Panc1 (cell line): Measurements from ENCODE around the gene CDKAL1. TPM values are rescaled to one million over a fixed set of nuclear protein-coding genes. Genes with fewer than 3 reads are reported as not detected.

Source experiments
- ATAC-seq: fragments of 200-7000 bp; cut with Tn5 transposase; 2 replicates; pipeline ENCODE4 v1.9.1; 2020; ENCODE audit warnings: mild to moderate bottlenecking, moderate library complexity
- BruUV-seq: library from RNA; stranded (reverse); fragments of 400-500 nt; replicated peaks from 2 replicates; lab custom pipeline; 2021; lab: Mats Ljungman, UMichigan
- CTCF ChIA-PET: fragments of 300-600 bp; sonication (Branson Sonifier 250); formaldehyde crosslinking; loops from one replicate; lab custom pipeline; 2022; ENCODE audit warnings: antibody characterized with exemption; lab: Charles Lee
- POLR2A ChIA-PET: fragments of 300-600 bp; sonication (Branson Sonifier 250); formaldehyde crosslinking; loops from one replicate; lab custom pipeline; 2022; ENCODE audit warnings: antibody characterized with exemption; lab: Charles Lee
- DNase-seq: peaks from one replicate; pipeline ENCODE4 v3.0.0-alpha.2; 2010; ENCODE audit warnings: low read depth, low spot score
- H3K27ac ChIP-seq: 2 replicates; pipeline ENCODE4 v1.5.1; 2011; ENCODE audit warnings: mild to moderate bottlenecking, low read length, inconsistent platforms
- H3K27me3 ChIP-seq: fragments of 200-500 bp; sonication (Bioruptor generic); 2 replicates; pipeline ENCODE4 v1.6.0; 2014; ENCODE audit warnings: low read length, inconsistent platforms; ENCODE audit not compliant: control insufficient read depth, insufficient read depth
- H3K36me3 ChIP-seq: fragments of 200-500 bp; sonication (Bioruptor generic); 2 replicates; pipeline ENCODE4 v1.5.1; 2014; ENCODE audit warnings: inconsistent platforms, mild to moderate bottlenecking, low read length, moderate library complexity; ENCODE audit not compliant: control insufficient read depth, insufficient read depth
- H3K4me1 ChIP-seq: 2 replicates; pipeline ENCODE4 v1.5.1; 2011; ENCODE audit warnings: inconsistent platforms, mild to moderate bottlenecking, low read length, moderate library complexity; ENCODE audit not compliant: control insufficient read depth, insufficient read depth
- H3K4me3 ChIP-seq, 2 experiments: 2 replicates each; pipeline ENCODE4 v1.5.1; 2011 to 2012; ENCODE audit warnings: low read depth in 2 of 2, low read length in 2 of 2, mild to moderate bottlenecking in 2 of 2, inconsistent platforms in 1 of 2, moderate library complexity in 1 of 2
- H3K9me3 ChIP-seq: fragments of 200-500 bp; sonication (Bioruptor generic); 2 replicates; pipeline ENCODE4 v1.5.1; 2014; ENCODE audit warnings: low read depth, mild to moderate bottlenecking, inconsistent platforms, low read length, moderate library complexity; ENCODE audit not compliant: control insufficient read depth, insufficient read depth
- CTCF ChIP-seq: fragments of 450-650 bp; IDR thresholded peaks from 2 replicates; pipeline ENCODE4 v1.5.1; 2017; ENCODE audit warnings: mild to moderate bottlenecking
- POLR2AphosphoS5 ChIP-seq: IDR thresholded peaks from 2 replicates; pipeline ENCODE4 v1.6.1; 2012; ENCODE audit warnings: mild to moderate bottlenecking, low read depth, low read length, moderate library complexity
- REST ChIP-seq, 2 experiments: IDR thresholded peaks; 2 replicates each; pipeline ENCODE4 v1.6.1; 2011 to 2012; ENCODE audit warnings: low read depth in 2 of 2, control low read depth in 1 of 2, low read length in 1 of 2, mild to moderate bottlenecking in 1 of 2, moderate library complexity in 1 of 2; ENCODE audit not compliant: insufficient read depth in 1 of 2
- SIN3A ChIP-seq: IDR thresholded peaks from 2 replicates; pipeline ENCODE4 v1.6.1; 2012; ENCODE audit warnings: low read depth, mild to moderate bottlenecking, low read length, moderate library complexity, borderline replicate concordance; ENCODE audit not compliant: insufficient read depth
- TCF7L2 ChIP-seq: IDR thresholded peaks from 2 replicates; pipeline ENCODE4 v1.6.1; 2011; ENCODE audit warnings: mild to moderate bottlenecking, low read depth, low read length, inconsistent platforms
- in situ Hi-C: cut with HindIII; loops from 2 replicates; pipeline ENCODE4 v1.10.0; 2016; ENCODE audit warnings: low sequenced_read_pairs, low pct_unique_long_range_greater_than_20kb
- intact Hi-C: fragments of 100-400 bp; cut with micrococcal nuclease; formaldehyde crosslinking; loops from one replicate; pipeline ENCODE4 v1.10.0; 2022; ENCODE audit not compliant: unreplicated experiment
- total RNA-seq: library from RNA; stranded (reverse); gene quantifications from one replicate; pipeline ENCODE4 v1.2.1, GENCODE V29; 2021; ENCODE audit not compliant: unreplicated experiment

Gene CDKAL1
- total RNA-seq, 1 experiment from 2014 or later, result 14.5 TPM

- ChIA-PET POLR2A (interaction anchor here (0.6 kb wide), 1 partner anchor 70 kb away, joined by 3 read pairs; no protein-coding TSS in a partner anchor), CTCF (no interaction called here)
- Histone ChIP-seq H3K9me3 (no peaks in the 10 kb centered on the region), H3K27me3 (no peaks in the 10 kb centered on the region), H3K4me3 (no peak overlapping the region), H3K27ac (no peak overlapping the region), H3K4me1 (no peaks in the 10 kb centered on the region), H3K36me3 (no peaks in the 10 kb centered on the region; the same call in 1 of the 2 replicates)
- DNase-seq (no peak), ATAC-seq (no peak)
- in situ Hi-C loops (no loop called here), intact Hi-C loops (no loop called here)
- TF ChIP-seq REST (IDR thresholded peaks at IDR 0.05; ENCODE audit: insufficient read depth in 1 of 2, low read depth in 2 of 2, low read length in 1 of 2), result no peak
- no peak for TF ChIP-seq TCF7L2
- no TSS peak for BruUV-seq
Observed at GRCh38 chr6:20757761-20758160, 223.5 kb downstream of the CDKAL1 start.

GRCh38 chr6:20763296-20763695, 229.0 kb downstream of the CDKAL1 start:
- ATAC-seq, result no peak
- H3K27ac ChIP-seq, result no peak overlapping the region
- no peak overlapping the region for H3K4me3 ChIP-seq
- H3K4me1 ChIP-seq, result no peaks in the 10 kb centered on the region
- POLR2A ChIA-PET, result no interaction called here
- no peak for DNase-seq
- TF ChIP-seq CTCF (no peak), TCF7L2 (no peak), REST (IDR thresholded peaks at IDR 0.05; ENCODE audit: insufficient read depth in 1 of 2, low read depth in 2 of 2, low read length in 1 of 2) (no peak), POLR2AphosphoS5 (no peak), SIN3A (no peak)
- H3K9me3 ChIP-seq, result no peaks in the 10 kb centered on the region
- CTCF ChIA-PET, result no interaction called here
- in situ Hi-C loops (no loop called here), intact Hi-C loops (no loop called here)
- no peaks in the 10 kb centered on the region for H3K27me3 ChIP-seq
- no peaks in the 10 kb centered on the region; the same call in 1 of the 2 replicates for H3K36me3 ChIP-seq
- no TSS peak for BruUV-seq
